GM12878 (cell line): ENCODE data around the gene SLC3A2. TPM values are rescaled to one million over a fixed set of nuclear protein-coding genes. Genes with fewer than 3 reads are reported as not detected.

Source experiments
- ASH2L ChIP-seq: fragments of 300-600, 200-600 bp; sonication (generic); IDR thresholded peaks from 2 replicates; pipeline ENCODE4 v1.6.1; 2017; ENCODE audit warnings: low read depth, mild to moderate bottlenecking, borderline replicate concordance
- BACH1 ChIP-seq: fragments of 450-650 bp; IDR thresholded peaks from 2 replicates; pipeline ENCODE4 v1.6.1; 2017; ENCODE audit warnings: mild to moderate bottlenecking, borderline replicate concordance
- BCL3 ChIP-seq: IDR thresholded peaks from 2 replicates; pipeline ENCODE4 v1.6.1; 2011; ENCODE audit warnings: borderline replicate concordance, low read depth, mild to moderate bottlenecking, moderate library complexity, low read length; ENCODE audit not compliant: insufficient read depth, poor library complexity, severe bottlenecking
- BHLHE40 ChIP-seq, 2 experiments: fragments of 450-650 bp in 1 of 2; IDR thresholded peaks; 2 replicates each; pipeline ENCODE4 v1.6.1; 2011 to 2017; ENCODE audit warnings: low read depth in 2 of 2, borderline replicate concordance in 1 of 2, improper control_type of control experiment in 1 of 2, low read length in 1 of 2, mild to moderate bottlenecking in 1 of 2
- CBFB ChIP-seq: IDR thresholded peaks from 2 replicates; pipeline ENCODE4 v1.6.1; 2016; ENCODE audit warnings: antibody characterized with exemption, low read depth
- CEBPB ChIP-seq, 2 experiments: fragments of 150-350 bp in 1 of 2; IDR thresholded peaks; 2 replicates each; pipeline ENCODE4 v1.6.1; 2012 to 2014; ENCODE audit warnings: low read depth in 2 of 2, low read length in 2 of 2, borderline replicate concordance in 1 of 2, inconsistent platforms in 1 of 2
- CREB1 ChIP-seq: IDR thresholded peaks from 2 replicates; pipeline ENCODE4 v1.6.1; 2012; ENCODE audit warnings: low read depth, mild to moderate bottlenecking, inconsistent platforms
- E2F8 ChIP-seq: fragments of 450-650 bp; IDR thresholded peaks from 2 replicates; pipeline ENCODE4 v1.6.1; 2018; ENCODE audit warnings: mild to moderate bottlenecking, low read depth, moderate library complexity; ENCODE audit not compliant: partially characterized antibody
- GABPA ChIP-seq: IDR thresholded peaks from 2 replicates; pipeline ENCODE4 v1.6.1; 2014; ENCODE audit warnings: antibody characterized with exemption, low read depth, mild to moderate bottlenecking, inconsistent platforms
- GATAD2B ChIP-seq: fragments of 450-650 bp; conservative IDR thresholded peaks from 2 replicates; pipeline ENCODE4 v1.6.1; 2017; ENCODE audit warnings: low read depth, mild to moderate bottlenecking, moderate library complexity
- IKZF1 ChIP-seq: fragments of 450-650 bp; conservative IDR thresholded peaks from 2 replicates; pipeline ENCODE4 v1.6.1; 2017; ENCODE audit warnings: antibody characterized with exemption, mild to moderate bottlenecking
- KDM1A ChIP-seq: fragments of 200-600 bp; sonication (generic); IDR thresholded peaks from 2 replicates; pipeline ENCODE4 v1.6.1; 2016; ENCODE audit warnings: borderline replicate concordance
- NFXL1 ChIP-seq: fragments of 450-650 bp; IDR thresholded peaks from 2 replicates; pipeline ENCODE4 v1.6.1; 2017; ENCODE audit warnings: antibody characterized with exemption, mild to moderate bottlenecking, borderline replicate concordance
- NFYB ChIP-seq: IDR thresholded peaks from 2 replicates; pipeline ENCODE4 v1.6.1; 2011; ENCODE audit warnings: low read depth, mild to moderate bottlenecking, low read length, improper control_type of control experiment, moderate library complexity; ENCODE audit not compliant: insufficient read depth
- NR2F1 ChIP-seq: fragments of 450-650 bp; conservative IDR thresholded peaks from 2 replicates; pipeline ENCODE4 v1.6.1; 2017; ENCODE audit warnings: mild to moderate bottlenecking
- POLR2A ChIP-seq: IDR thresholded peaks from 2 replicates; pipeline ENCODE4 v1.6.1; 2011; ENCODE audit warnings: low read depth, mild to moderate bottlenecking, low read length
- POLR2AphosphoS5 ChIP-seq: IDR thresholded peaks from 2 replicates; pipeline ENCODE4 v1.6.1; 2011; ENCODE audit warnings: mild to moderate bottlenecking, low read length, inconsistent platforms
- PRDM15 ChIP-seq: fragments of 450-650 bp; formaldehyde crosslinking; IDR thresholded peaks from 2 replicates; pipeline ENCODE4 v1.4.0; 2020; ENCODE audit warnings: mild to moderate bottlenecking, moderate library complexity
- RAD51 ChIP-seq: fragments of 450-650 bp; IDR thresholded peaks from 2 replicates; pipeline ENCODE4 v1.6.1; 2016; ENCODE audit warnings: moderate library complexity, mild to moderate bottlenecking, inconsistent platforms
- RCOR1 ChIP-seq: conservative IDR thresholded peaks from 2 replicates; pipeline ENCODE4 v1.6.1; 2012; ENCODE audit warnings: low read depth, low read length, improper control_type of control experiment
- SUZ12 ChIP-seq: fragments of 200-600 bp; sonication (generic); IDR thresholded peaks from one replicate; pipeline ENCODE4 v1.6.1; 2018; ENCODE audit warnings: antibody characterized with exemption, mild to moderate bottlenecking; ENCODE audit not compliant: unreplicated experiment
- TBL1XR1 ChIP-seq: IDR thresholded peaks from 2 replicates; pipeline ENCODE4 v1.6.1; 2012; ENCODE audit warnings: low read depth, low read length, improper control_type of control experiment
- ZNF274 ChIP-seq: IDR thresholded peaks from one replicate; pipeline ENCODE4 v1.8.0; 2011; ENCODE audit not compliant: insufficient read length, insufficient read depth
- polyA plus RNA-seq, 11 experiments: library from polyadenylated mRNA; depleted of rRNA in 4 of 11; unstranded in 6 of 11; stranded (reverse) in 5 of 11; fragments of >200 nt; fragmentation: Nextera tagmentation in 4 of 11; fragmentation: Illumina TruSeq in 1 of 11; extraction: Ambion mirVana in 4 of 11; extraction: Trizol in 1 of 11; gene quantifications; 1 replicate in 1 of 11; 2 replicates in 10 of 11; pipeline versions ENCODE4 v1.2.1 to v1.2.3, GENCODE V29; 2011 to 2016; ENCODE audit warnings: inconsistent platforms in 2 of 11, missing spikeins in 2 of 11, low read depth in 1 of 11
- total RNA-seq, 4 experiments: library from RNA; depleted of rRNA in 3 of 4; stranded (reverse); fragments of >200 nt in 3 of 4; fragmentation: Illumina TruSeq in 1 of 4; extraction: Trizol in 1 of 4; gene quantifications; 2 replicates each; pipeline versions ENCODE4 v1.2.1 to v1.2.3, GENCODE V29; 2013 to 2021

SLC3A2 gene
- total and polyA plus RNA-seq, 10 of the 15 experiments (the other 5 are each of a cell fraction or from before 2014, with no cell fraction given), result 6.9 to 158 (median 106) TPM

- TF ChIP-seq CBFB (peak; percentile 100), PRDM15 (CRISPR knock-in tag) (peak; percentile 100), TBL1XR1 (peak; percentile 8), GATAD2B (no peak; the same call in none of the 2 replicates), ZNF274 (no peak), SUZ12 (no peak), NR2F1 (no peak), CEBPB (IDR thresholded peaks at IDR 0.05; ENCODE audit: borderline replicate concordance in 1 of 2, low read depth in 2 of 2, low read length in 2 of 2) (peak in 1 of 2 experiments; percentile 100; a peak in 2 of 4 replicates), RCOR1 (peak; percentile 75; the same call in 1 of the 2 replicates), CREB1 (peak; percentile 83), NFYB (no peak), BACH1 (peak; percentile 100), BCL3 (peak; percentile 99), POLR2AphosphoS5 (peak; percentile 100), E2F8 (peak; percentile 58), BHLHE40 (IDR thresholded peaks at IDR 0.05; ENCODE audit: borderline replicate concordance in 1 of 2, low read depth in 2 of 2, low read length in 1 of 2) (peak; percentile 65 to 68), POLR2A (peak; percentile 92), IKZF1 (peak; percentile 95), KDM1A (no peak), RAD51 (peak; percentile 48; the same call in 1 of the 2 replicates), ASH2L (no peak), GABPA (peak; percentile 79), NFXL1 (no peak)
Observed at GRCh38 chr11:62841361-62842170, 39.1 kb upstream of the SLC3A2 start (continued).
